ENCODE data around the gene RAB3A. TPM values are rescaled to one million over a fixed set of nuclear protein-coding genes. Genes with fewer than 3 reads are reported as not detected.

Gene RAB3A
- total RNA-seq, 4 donors from 2014 or later: 0.91 to 2.7 (median 2.1) TPM

DNA sequence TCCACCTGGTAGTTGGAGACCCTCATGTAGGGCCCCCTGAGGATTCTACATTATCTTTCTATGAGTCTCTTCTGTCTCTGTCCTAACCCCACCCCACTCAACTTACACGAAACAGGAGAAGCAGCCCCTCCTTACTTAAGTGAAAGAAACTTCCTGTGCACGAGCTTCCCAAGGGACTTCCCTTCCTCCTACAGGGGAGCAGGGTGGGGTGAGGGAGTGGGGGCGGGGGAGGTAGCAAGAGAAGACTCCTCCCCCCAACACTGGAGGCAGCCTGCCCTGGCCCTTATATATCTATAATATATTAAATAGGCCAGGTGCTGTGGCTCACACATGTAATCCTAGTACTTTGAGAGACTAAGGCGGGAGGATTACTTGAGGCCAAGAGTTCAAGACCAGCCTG is 27.9 kb upstream of the RAB3A start:
- intact Hi-C loops (cut with DNase I; ENCODE audit: low total_unique reads): no loop called here
- H3K4me3 ChIP-seq (ENCODE audit: low read depth, poor library complexity, severe bottlenecking): no peak overlapping the region
- WGBS, 2 donors: 24 to 28% methylated on average over 4 of the region's 4 CpGs
- no peak for TF ChIP-seq POLR2A (IDR thresholded peaks at IDR 0.05)
- TF ChIP-seq, protein P1, sequence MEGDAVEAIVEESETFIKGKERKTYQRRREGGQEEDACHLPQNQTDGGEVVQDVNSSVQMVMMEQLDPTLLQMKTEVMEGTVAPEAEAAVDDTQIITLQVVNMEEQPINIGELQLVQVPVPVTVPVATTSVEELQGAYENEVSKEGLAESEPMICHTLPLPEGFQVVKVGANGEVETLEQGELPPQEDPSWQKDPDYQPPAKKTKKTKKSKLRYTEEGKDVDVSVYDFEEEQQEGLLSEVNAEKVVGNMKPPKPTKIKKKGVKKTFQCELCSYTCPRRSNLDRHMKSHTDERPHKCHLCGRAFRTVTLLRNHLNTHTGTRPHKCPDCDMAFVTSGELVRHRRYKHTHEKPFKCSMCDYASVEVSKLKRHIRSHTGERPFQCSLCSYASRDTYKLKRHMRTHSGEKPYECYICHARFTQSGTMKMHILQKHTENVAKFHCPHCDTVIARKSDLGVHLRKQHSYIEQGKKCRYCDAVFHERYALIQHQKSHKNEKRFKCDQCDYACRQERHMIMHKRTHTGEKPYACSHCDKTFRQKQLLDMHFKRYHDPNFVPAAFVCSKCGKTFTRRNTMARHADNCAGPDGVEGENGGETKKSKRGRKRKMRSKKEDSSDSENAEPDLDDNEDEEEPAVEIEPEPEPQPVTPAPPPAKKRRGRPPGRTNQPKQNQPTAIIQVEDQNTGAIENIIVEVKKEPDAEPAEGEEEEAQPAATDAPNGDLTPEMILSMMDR (IDR thresholded peaks at IDR 0.05): no peak
- DNase-seq (ENCODE audit: low spot score in 2 of 2): no peak

DNA sequence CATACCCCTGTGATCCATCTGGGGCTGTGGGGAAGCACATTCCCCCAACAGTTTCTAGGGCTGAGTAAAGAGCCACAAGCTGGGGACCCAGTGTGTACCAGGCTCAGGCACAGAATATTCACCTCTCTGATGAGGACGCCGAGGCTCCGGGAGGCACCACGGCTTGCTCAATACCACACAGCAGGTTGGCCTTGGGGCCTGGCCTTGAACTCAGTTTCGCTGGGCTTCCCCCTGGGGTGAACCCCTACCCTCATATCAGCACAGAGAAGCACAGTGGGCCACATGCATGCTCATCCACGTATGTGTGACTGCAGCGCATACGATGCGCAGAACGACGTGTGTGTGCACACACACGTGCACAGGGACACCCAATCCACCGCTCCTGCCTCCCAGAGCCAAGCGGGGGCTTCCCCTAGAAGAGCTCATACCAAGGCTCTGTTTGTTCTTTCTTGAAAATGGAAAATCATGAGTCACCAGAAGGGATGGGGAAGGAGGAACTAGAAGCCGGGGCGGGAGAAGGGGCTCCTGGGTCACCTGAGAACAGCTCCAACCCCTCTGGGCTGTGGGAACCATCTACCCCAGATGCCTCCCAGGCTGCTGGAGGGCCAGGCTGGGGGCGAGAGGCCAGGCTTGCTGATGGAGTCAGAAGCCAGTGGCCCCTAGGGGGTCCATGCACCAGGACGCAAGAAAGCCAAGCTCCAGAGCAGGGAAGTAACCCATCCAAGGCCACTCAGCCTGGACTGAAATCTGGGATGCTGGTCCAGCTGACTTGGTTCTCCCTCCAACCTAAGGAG is 27.3 kb upstream of the RAB3A start:
- intact Hi-C loops (cut with DNase I; ENCODE audit: low total_unique reads): no loop called here
- TF ChIP-seq POLR2A (IDR thresholded peaks at IDR 0.05): no peak
- TF ChIP-seq, protein P1 (IDR thresholded peaks at IDR 0.05): no peak
- DNase-seq (ENCODE audit: low spot score in 2 of 2): no peak
- H3K4me3 ChIP-seq (ENCODE audit: low read depth, poor library complexity, severe bottlenecking): no peak overlapping the region
- 47 to 55% methylated on average over 16 to 17 of the region's 18 CpGs for WGBS, 2 donors

DNA sequence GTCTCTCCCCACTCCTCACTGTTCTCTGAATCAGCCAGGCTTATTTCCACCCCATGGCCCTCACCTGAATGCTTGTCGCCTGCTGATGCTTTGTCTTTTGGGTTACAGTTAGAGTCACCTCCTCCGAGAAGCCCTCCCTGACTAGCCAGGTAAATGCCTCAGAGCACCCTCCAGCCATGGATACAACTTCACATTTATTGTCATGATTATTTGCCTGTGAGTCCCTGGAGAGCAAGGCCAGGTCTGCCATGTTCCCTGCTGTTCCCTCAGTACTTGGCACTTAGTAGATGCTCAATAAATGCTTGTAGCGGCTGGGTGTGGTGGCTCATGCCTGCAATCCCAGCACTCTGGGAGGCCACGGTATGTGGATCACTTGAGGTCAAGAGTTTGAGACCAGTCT is 26.1 kb upstream of the RAB3A start:
- 77 to 83% methylated on average over 4 of the region's 4 CpGs for WGBS, 2 donors
- intact Hi-C loops (cut with DNase I; ENCODE audit: low total_unique reads): no loop called here
- no peak overlapping the region for H3K4me3 ChIP-seq (ENCODE audit: low read depth, poor library complexity, severe bottlenecking)
- TF ChIP-seq POLR2A (IDR thresholded peaks at IDR 0.05): no peak
- TF ChIP-seq, protein P1 (IDR thresholded peaks at IDR 0.05): no peak
- no peak for DNase-seq (ENCODE audit: low spot score in 2 of 2)

DNA sequence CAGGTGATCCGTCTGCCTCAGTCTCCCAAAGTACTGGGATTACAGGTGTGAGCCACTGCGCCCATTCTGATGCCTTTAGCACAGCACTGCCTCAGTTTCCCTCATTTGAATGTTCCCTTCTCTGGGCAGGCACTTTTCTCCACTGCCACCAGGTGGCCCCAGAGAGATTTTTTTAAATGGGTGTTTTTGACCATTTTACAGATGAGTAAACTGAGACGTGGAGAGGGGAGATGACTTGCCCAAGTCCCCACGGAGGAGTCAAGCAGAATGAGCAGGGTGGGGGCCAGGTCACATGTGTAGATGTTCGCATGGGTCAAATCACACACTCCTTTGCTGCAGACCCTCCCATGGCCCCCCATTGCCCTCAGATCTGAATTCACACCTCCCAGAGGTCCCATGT is 25.6 kb upstream of the RAB3A start:
- 73 to 76% methylated on average over 5 of the region's 5 CpGs for WGBS, 2 donors
- no peak for DNase-seq (ENCODE audit: low spot score in 2 of 2)
- TF ChIP-seq POLR2A (IDR thresholded peaks at IDR 0.05): no peak
- TF ChIP-seq, protein P1 (IDR thresholded peaks at IDR 0.05): no peak

GRCh38 chr19:18227781-18228271 is 24.0 kb upstream of the RAB3A start:
- intact Hi-C loops (cut with DNase I; ENCODE audit: low total_unique reads): no loop called here
- WGBS, 2 donors: 64 to 71% methylated on average over 6 of the region's 6 CpGs
- H3K4me3 ChIP-seq (ENCODE audit: low read depth, poor library complexity, severe bottlenecking): no peak overlapping the region
- no peak for TF ChIP-seq POLR2A (IDR thresholded peaks at IDR 0.05)
- TF ChIP-seq, protein P1 (IDR thresholded peaks at IDR 0.05): no peak
- DNase-seq (ENCODE audit: low spot score in 2 of 2): no peak

More for the DNA sequence above, 25.6 kb upstream of the RAB3A start:
- H3K4me3 ChIP-seq (ENCODE audit: low read depth, poor library complexity, severe bottlenecking): no peak overlapping the region
- intact Hi-C loops (cut with DNase I; ENCODE audit: low total_unique reads): no loop called here
